Ishikawa (cell line): ENCODE measurements around the gene CHAF1B.

ENCODE experiments used
- CEBPB ChIP-seq: IDR thresholded peaks from 2 replicates; pipeline ENCODE4 v1.6.1; 2012
- CREB1 ChIP-seq: IDR thresholded peaks from 2 replicates; pipeline ENCODE4 v1.6.1; 2012; ENCODE audit warnings: low read depth
- EGR1 ChIP-seq: IDR thresholded peaks from 2 replicates; pipeline ENCODE4 v1.6.1; 2012
- EP300 ChIP-seq: IDR thresholded peaks from 2 replicates; pipeline ENCODE4 v1.6.1; 2012; ENCODE audit warnings: borderline replicate concordance
- FOXM1 ChIP-seq: IDR thresholded peaks from 2 replicates; pipeline ENCODE4 v1.6.1; 2012; ENCODE audit warnings: low read depth, borderline replicate concordance
- NFIC ChIP-seq: IDR thresholded peaks from 2 replicates; pipeline ENCODE4 v1.6.1; 2012
- RAD21 ChIP-seq: IDR thresholded peaks from 2 replicates; pipeline ENCODE4 v1.6.1; 2012; ENCODE audit warnings: low read depth
- REST ChIP-seq: IDR thresholded peaks from 2 replicates; pipeline ENCODE4 v1.6.1; 2012; ENCODE audit warnings: low read depth, mild to moderate bottlenecking
- TAF1 ChIP-seq: IDR thresholded peaks from 2 replicates; pipeline ENCODE4 v1.6.1; 2012; ENCODE audit warnings: low read depth, mild to moderate bottlenecking
- TCF12 ChIP-seq: IDR thresholded peaks from 2 replicates; pipeline ENCODE4 v1.6.1; 2012; ENCODE audit warnings: low read depth
- TEAD4 ChIP-seq: IDR thresholded peaks from 2 replicates; pipeline ENCODE4 v1.6.1; 2012
- YY1 ChIP-seq: IDR thresholded peaks from 2 replicates; pipeline ENCODE4 v1.6.1; 2012; ENCODE audit warnings: low read depth
- ZBTB7A ChIP-seq: IDR thresholded peaks from 2 replicates; pipeline ENCODE4 v1.6.1; 2012; ENCODE audit warnings: low read depth
- TF ChIP-seq, protein P1 (sequence below): IDR thresholded peaks from 2 replicates; pipeline ENCODE4 v1.6.1; 2012
- TF ChIP-seq, protein P2 (sequence below): IDR thresholded peaks from 2 replicates; pipeline ENCODE4 v1.6.1; 2012

CHAF1B gene

GRCh38 chr21:36347962-36348328 lies 37.2 kb upstream of the CHAF1B start:
- no peak for TF ChIP-seq RAD21
- TF ChIP-seq CEBPB = no peak
- no peak for TF ChIP-seq FOXM1
- TF ChIP-seq TCF12 = no peak
- no peak for TF ChIP-seq TEAD4
- TF ChIP-seq EGR1 = no peak
- TF ChIP-seq YY1 = no peak
- no peak for TF ChIP-seq EP300
- TF ChIP-seq, protein P1, sequence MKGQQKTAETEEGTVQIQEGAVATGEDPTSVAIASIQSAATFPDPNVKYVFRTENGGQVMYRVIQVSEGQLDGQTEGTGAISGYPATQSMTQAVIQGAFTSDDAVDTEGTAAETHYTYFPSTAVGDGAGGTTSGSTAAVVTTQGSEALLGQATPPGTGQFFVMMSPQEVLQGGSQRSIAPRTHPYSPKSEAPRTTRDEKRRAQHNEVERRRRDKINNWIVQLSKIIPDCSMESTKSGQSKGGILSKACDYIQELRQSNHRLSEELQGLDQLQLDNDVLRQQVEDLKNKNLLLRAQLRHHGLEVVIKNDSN = no peak
- TF ChIP-seq REST = no peak
- TF ChIP-seq, protein P2, sequence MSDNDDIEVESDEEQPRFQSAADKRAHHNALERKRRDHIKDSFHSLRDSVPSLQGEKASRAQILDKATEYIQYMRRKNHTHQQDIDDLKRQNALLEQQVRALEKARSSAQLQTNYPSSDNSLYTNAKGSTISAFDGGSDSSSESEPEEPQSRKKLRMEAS = no peak
- TF ChIP-seq TAF1 = no peak
- TF ChIP-seq NFIC = no peak
- no peak for TF ChIP-seq ZBTB7A
- TF ChIP-seq CREB1 = no peak

DNA sequence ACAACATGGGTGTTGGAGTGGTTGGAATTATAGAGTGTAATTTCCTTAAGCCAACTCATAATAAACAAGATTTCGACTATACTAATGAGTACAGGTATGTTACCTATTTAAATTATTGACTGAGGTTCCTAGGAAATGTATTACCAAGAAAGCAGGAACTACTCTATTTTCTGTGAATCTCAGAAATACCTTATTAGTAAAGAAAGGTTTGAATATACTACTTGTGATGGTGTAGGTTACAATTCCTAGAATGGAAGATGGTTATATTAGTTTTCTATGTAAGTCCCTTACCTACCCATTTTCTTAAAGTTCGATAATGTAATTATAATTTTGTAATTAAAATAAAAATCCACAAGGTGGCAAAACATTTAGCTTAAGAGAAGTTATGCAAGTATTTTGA lies 35.9 kb upstream of the CHAF1B start:
- TF ChIP-seq CEBPB (no peak), TAF1 (no peak)
- TF ChIP-seq, protein P1 = no peak

GRCh38 chr21:36350282-36350910 lies 34.8 kb upstream of the CHAF1B start:
- TF ChIP-seq EGR1 = no peak
- no peak for TF ChIP-seq REST
- TF ChIP-seq ZBTB7A = no peak
- no peak for TF ChIP-seq NFIC
- TF ChIP-seq, protein P1 = no peak
- TF ChIP-seq, protein P2 = no peak
- TF ChIP-seq TEAD4 = no peak
- no peak for TF ChIP-seq CEBPB
- no peak for TF ChIP-seq YY1
- no peak for TF ChIP-seq CREB1
- no peak for TF ChIP-seq TAF1
- no peak for TF ChIP-seq TCF12
- no peak for TF ChIP-seq RAD21
- no peak for TF ChIP-seq EP300
- TF ChIP-seq FOXM1 = no peak

- TF ChIP-seq RAD21 (no peak), YY1 (no peak), NFIC (no peak), TEAD4 (no peak), EGR1 (no peak), FOXM1 (no peak)
These were observed 30.1 kb upstream of the CHAF1B start for GRCh38 chr21:36354918-36355680.

- no peak for TF ChIP-seq TCF12
- no peak for TF ChIP-seq FOXM1
- TF ChIP-seq CREB1 = no peak
- TF ChIP-seq, protein P2 = no peak
- TF ChIP-seq ZBTB7A = no peak
- no peak for TF ChIP-seq EP300
- TF ChIP-seq REST = no peak
- TF ChIP-seq YY1 = no peak
- TF ChIP-seq NFIC = no peak
- TF ChIP-seq RAD21 = no peak
- TF ChIP-seq TAF1 = no peak
- TF ChIP-seq TEAD4 = no peak
- TF ChIP-seq, protein P1 = no peak
- TF ChIP-seq EGR1 = no peak
- TF ChIP-seq CEBPB = no peak
These were observed 29.3 kb upstream of the CHAF1B start for GRCh38 chr21:36355868-36356267.
